GM20000 (cell line): ENCODE results near the gene GXYLT2.
"Not testable (repeated sequence)": the region's sequence is repeated elsewhere in the genome, so short reads cannot be mapped to it uniquely, and the experiment has no call there.

Source experiments
- DNase-seq: peaks from one replicate; pipeline ENCODE4 v3.0.0; 2012; ENCODE audit warnings: low spot score
- TF ChIP-seq, protein P1 (sequence below): IDR thresholded peaks from 2 replicates; pipeline ENCODE4 v1.5.1; 2012; ENCODE audit warnings: mild to moderate bottlenecking, control low read depth; ENCODE audit errors: extremely low read depth, missing control alignments

Gene GXYLT2

DNA sequence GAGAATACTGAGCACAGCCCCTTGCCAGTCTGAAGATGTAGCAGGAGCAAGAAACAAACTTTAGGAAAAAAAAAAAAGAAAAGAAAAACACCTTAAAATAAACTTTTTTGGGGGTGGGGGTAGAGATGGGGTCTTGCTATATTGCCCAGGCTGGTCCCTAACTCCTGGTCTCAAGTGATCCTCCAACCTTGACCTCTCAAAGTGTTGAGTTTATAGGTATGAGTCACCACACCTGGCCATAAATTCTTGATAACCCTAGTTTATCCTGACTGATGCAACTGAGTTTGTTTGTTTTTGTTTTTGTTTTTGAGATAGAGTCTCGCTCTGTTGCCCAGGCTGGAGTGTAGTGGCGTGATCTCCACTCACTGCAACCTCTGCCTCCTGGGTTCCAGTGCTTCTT, 28.4 kb downstream of the GXYLT2 start:
- DNase-seq, result no peak
- TF ChIP-seq, protein P1, sequence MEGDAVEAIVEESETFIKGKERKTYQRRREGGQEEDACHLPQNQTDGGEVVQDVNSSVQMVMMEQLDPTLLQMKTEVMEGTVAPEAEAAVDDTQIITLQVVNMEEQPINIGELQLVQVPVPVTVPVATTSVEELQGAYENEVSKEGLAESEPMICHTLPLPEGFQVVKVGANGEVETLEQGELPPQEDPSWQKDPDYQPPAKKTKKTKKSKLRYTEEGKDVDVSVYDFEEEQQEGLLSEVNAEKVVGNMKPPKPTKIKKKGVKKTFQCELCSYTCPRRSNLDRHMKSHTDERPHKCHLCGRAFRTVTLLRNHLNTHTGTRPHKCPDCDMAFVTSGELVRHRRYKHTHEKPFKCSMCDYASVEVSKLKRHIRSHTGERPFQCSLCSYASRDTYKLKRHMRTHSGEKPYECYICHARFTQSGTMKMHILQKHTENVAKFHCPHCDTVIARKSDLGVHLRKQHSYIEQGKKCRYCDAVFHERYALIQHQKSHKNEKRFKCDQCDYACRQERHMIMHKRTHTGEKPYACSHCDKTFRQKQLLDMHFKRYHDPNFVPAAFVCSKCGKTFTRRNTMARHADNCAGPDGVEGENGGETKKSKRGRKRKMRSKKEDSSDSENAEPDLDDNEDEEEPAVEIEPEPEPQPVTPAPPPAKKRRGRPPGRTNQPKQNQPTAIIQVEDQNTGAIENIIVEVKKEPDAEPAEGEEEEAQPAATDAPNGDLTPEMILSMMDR, result no peak

DNA sequence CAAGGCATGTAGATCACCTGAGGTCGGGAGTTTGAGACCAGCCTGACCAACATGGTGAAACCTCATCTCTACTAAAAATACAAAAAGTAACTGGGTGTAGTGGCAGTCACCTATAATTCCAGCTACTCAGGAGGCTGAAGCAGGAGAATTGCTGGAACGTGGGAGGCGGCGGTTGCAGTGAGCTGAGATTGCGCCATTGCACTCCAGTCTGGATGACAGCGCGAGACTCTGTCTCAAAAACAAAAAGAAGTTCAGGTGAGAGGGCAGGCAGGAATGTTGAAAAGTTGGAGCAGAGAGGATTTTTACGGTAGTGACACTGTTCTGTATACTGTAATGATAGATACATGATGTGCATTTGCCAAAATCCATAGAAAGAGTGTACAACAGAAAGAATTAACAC, 31.7 kb downstream of the GXYLT2 start:
- TF ChIP-seq, protein P1, result no peak
- DNase-seq, result no peak

DNA sequence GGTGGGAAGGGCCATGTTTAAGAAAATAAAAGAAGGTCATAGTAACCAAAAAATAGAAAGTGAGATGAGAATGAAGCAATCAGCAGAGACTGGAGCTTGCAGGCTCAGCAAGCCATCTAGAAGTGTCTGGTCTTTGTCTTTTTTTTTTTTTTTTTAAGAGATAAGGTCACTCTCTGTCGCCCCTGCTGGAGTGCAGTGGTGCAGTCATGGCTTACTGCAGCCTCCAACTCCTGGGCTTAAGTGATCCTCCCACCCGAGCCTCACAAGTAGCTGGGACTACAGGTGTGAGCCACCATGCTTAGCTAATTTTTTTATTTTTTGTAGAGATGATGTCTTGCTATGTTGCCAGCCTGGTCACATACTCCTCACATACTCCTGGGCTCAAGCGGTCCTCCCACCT, 36.2 kb downstream of the GXYLT2 start:
- TF ChIP-seq, protein P1, result no peak
- DNase-seq, result no peak

DNA sequence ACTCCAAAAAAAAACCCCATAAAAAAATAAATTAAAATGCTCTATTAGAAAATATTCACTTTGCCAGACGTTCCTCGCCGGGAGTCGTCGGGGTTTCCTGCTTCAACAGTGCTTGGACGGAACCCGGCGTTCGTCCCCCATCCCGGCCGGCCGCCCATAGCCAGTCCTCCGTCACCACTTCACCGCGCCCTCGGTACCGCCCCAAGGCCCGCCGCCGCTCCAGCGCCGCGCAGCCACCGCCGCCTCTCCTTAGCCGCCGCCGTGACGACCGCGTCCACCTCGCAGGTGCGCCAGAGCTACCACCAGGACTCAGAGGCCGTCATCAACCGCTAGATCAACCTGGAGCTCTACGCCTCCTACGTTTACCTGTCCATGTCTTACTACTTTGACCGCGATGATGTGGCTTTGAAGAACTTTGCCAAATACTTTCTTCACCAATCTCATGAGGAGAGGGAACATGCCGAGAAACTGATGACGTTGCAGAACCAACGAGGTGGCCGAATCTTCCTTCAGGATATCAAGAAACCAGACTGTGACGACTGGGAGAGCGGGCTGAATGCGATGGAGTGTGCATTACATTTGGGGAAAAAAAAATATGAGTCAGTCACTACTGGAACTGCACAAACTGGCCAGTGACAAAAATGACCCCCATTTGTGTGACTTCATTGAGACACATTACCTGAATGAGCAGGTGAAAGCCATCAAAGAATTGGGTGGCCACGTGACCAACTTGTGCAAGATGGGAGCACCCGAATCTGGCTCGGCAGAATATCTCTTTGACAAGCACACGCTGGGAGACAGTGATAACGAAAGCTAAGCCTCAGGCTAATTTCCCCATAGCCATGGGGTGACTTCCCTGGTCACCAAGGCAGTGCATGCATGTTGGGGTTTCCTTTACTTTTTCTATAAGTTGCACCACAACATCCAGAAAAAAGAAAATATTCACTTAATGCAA, 41.2 kb downstream of the GXYLT2 start:
- DNase-seq, result not testable (repeated sequence)

DNA sequence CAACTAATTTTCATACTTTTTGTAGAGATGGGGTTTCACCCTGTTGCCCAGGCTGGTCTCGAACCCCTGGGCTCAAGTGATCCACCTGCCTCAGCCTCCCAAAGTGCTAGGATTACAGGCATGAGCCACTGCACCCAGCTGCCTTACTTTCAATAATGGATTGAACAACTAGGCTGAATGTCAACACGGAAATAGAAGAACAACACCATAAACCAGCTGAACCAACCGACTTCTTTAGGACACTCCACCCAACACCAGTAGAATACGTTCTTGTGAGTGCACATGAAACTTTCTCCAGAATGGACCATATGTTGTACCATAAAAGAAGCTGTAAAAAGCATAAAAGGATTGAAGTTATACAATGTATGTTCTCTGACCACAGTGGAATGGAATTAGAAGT, 42.9 kb downstream of the GXYLT2 start:
- TF ChIP-seq, protein P1, result no peak
- no peak for DNase-seq

DNA sequence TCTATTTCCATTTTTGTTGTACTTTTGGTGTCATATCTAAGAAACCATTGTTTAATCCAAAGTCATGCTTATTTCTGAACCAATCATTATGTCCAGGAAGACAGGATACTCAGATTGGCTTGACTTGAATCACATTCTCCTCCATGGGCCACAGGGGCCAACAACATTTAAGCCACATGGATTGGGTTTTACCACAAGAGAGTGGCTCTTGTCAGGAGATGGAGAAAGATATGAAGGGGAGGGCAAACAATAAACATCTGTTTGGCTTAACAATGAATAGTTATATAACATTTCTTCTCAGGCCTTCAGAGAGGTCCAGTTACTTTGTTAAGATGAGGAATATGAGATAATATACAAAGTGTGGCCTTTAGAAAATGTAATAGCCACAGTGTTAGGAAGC, 44.6 kb downstream of the GXYLT2 start:
- DNase-seq, result no peak
- TF ChIP-seq, protein P1, result no peak

DNA sequence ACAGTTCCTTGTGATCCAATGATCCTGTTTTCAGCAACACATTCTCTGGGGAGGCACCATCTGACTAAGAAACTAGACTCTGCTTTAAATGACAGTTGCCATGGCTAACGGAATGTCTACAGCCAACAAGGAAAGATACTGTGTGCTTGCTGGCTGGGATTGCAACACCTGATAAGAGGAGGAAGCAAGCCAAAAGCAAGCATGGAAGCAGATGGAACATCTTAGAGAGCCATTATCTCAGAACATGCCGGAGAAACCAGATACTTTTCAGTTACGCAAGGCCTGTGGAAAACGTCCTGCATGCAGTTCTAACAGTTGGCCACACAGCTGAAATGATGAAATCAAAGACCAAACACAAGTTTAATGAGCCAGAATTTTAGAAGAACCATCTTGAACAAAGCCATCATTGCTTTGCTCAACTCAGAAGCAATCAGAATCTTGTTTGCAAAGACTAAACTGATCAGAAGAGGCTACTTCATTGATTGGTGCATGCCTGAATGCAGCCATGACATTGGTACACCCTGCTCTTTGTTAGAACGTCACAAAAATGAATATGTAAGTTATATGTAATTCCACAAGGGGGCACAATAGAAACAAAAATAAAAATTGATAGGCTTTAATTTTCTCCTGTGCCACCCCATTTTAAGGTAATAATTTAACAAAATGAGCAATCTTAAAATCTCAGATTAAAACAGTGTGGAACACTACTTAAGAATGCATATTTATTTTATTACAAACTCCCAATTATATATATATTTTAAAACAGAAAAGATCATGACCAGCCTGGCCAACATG, 50.8 kb downstream of the GXYLT2 start:
- TF ChIP-seq, protein P1, result no peak
- DNase-seq, result peak; percentile 78
